HepG2 (cell line): ENCODE results near the gene RDH14. TPM values are rescaled to one million over a fixed set of nuclear protein-coding genes. Genes with fewer than 3 reads are reported as not detected.
A peak's percentile ranks its signal among the peaks of the same experiment; 100 is the strongest.

ENCODE experiments used
- DNMT1 ChIP-seq: sonication (generic); formaldehyde crosslinking; IDR thresholded peaks from 2 replicates; pipeline ENCODE4 v1.5.1; 2020; ENCODE audit warnings: mild to moderate bottlenecking, missing genetic modification reagents
- DNMT3B ChIP-seq: conservative IDR thresholded peaks from 2 replicates; pipeline ENCODE4 v1.6.1; 2016; ENCODE audit warnings: missing biosample characterization, control low read depth
- DR1 ChIP-seq: sonication (generic); formaldehyde crosslinking; IDR thresholded peaks from 2 replicates; pipeline ENCODE4 v1.8.0; 2021; ENCODE audit warnings: mild to moderate bottlenecking, missing genetic modification reagents, inconsistent platforms
- E2F1 ChIP-seq: sonication (generic); formaldehyde crosslinking; IDR thresholded peaks from 2 replicates; pipeline ENCODE4 v1.5.0; 2020; ENCODE audit warnings: missing genetic modification reagents
- HNRNPK ChIP-seq: fragments of 200-400 bp; formaldehyde crosslinking; IDR thresholded peaks from 2 replicates; pipeline ENCODE4 v1.6.1; 2018; ENCODE audit warnings: low read length, low read depth, moderate library complexity, mild to moderate bottlenecking; ENCODE audit not compliant: poor library complexity, severe bottlenecking
- KDM6A ChIP-seq: IDR thresholded peaks from 2 replicates; pipeline ENCODE4 v1.6.1; 2016; ENCODE audit warnings: low read depth
- MZF1 ChIP-seq: sonication (generic); formaldehyde crosslinking; IDR thresholded peaks from 2 replicates; pipeline ENCODE4 v1.8.1; 2023; ENCODE audit warnings: mild to moderate bottlenecking, missing genetic modification reagents, borderline replicate concordance
- SMAD3 ChIP-seq: sonication (generic); formaldehyde crosslinking; IDR thresholded peaks from 2 replicates; pipeline ENCODE4 v1.4.0; 2020; ENCODE audit warnings: missing genetic modification reagents
- USF2 ChIP-seq, 2 experiments: sonication (generic) in 1 of 2; formaldehyde crosslinking in 1 of 2; IDR thresholded peaks; 2 replicates each; pipeline versions ENCODE4 v1.5.1 to v1.6.1; 2011 to 2020; ENCODE audit warnings: borderline replicate concordance in 1 of 2, low read depth in 1 of 2, low read length in 1 of 2, mild to moderate bottlenecking in 1 of 2, missing genetic modification reagents in 1 of 2, moderate library complexity in 1 of 2
- YEATS2 ChIP-seq: sonication (generic); formaldehyde crosslinking; IDR thresholded peaks from 2 replicates; pipeline ENCODE4 v1.4.0; 2020; ENCODE audit warnings: missing genetic modification reagents, borderline replicate concordance
- ZBTB8A ChIP-seq: sonication (generic); formaldehyde crosslinking; IDR thresholded peaks from 2 replicates; pipeline ENCODE4 v1.4.0; 2020; ENCODE audit warnings: mild to moderate bottlenecking, low read depth, missing genetic modification reagents, borderline replicate concordance
- ZFP36L1 ChIP-seq: sonication (generic); formaldehyde crosslinking; IDR thresholded peaks from 2 replicates; pipeline ENCODE4 v1.8.0; 2022; ENCODE audit warnings: mild to moderate bottlenecking, missing genetic modification reagents, moderate library complexity
- ZFP36L2 ChIP-seq: sonication (generic); formaldehyde crosslinking; IDR thresholded peaks from 2 replicates; pipeline ENCODE4 v1.4.0; 2020; ENCODE audit warnings: missing genetic modification reagents
- ZNF546 ChIP-seq: sonication (generic); formaldehyde crosslinking; conservative IDR thresholded peaks from 2 replicates; pipeline ENCODE4 v1.8.1; 2023; ENCODE audit warnings: mild to moderate bottlenecking, missing genetic modification reagents
- ZNF609 ChIP-seq: sonication (generic); formaldehyde crosslinking; IDR thresholded peaks from 2 replicates; pipeline ENCODE4 v1.4.0; 2020; ENCODE audit warnings: mild to moderate bottlenecking, missing genetic modification reagents, borderline replicate concordance
- ZNF768 ChIP-seq: sonication (generic); formaldehyde crosslinking; IDR thresholded peaks from 2 replicates; pipeline ENCODE4 v1.4.0; 2020; ENCODE audit warnings: missing genetic modification reagents
- ZSCAN21 ChIP-seq: sonication (generic); formaldehyde crosslinking; IDR thresholded peaks from 2 replicates; pipeline ENCODE4 v1.8.0; 2022; ENCODE audit warnings: mild to moderate bottlenecking, missing genetic modification reagents, moderate library complexity, borderline replicate concordance
- polyA plus RNA-seq, 8 experiments: library from polyadenylated mRNA; depleted of rRNA in 3 of 8; stranded (reverse) in 7 of 8; unstranded in 1 of 8; fragments of >200 nt; fragmentation: Illumina TruSeq in 4 of 8; extraction: Trizol in 4 of 8; gene quantifications; 2 replicates each; pipeline versions ENCODE4 v1.2.1 to v1.2.3, GENCODE V29; 2011 to 2016; ENCODE audit warnings: low read depth in 4 of 8, missing spikeins in 1 of 8, mixed read lengths in 1 of 8; ENCODE audit not compliant: insufficient read depth in 1 of 8
- total RNA-seq, 5 experiments: library from RNA; depleted of rRNA; stranded (reverse); fragments of >200 nt; fragmentation: Illumina TruSeq; extraction: Trizol; gene quantifications; 2 replicates each; pipeline ENCODE4 v1.2.3, GENCODE V29; 2016; ENCODE audit warnings: low read depth in 1 of 5
- TF ChIP-seq, protein P1 (sequence below): sonication (generic); formaldehyde crosslinking; IDR thresholded peaks from 2 replicates; pipeline ENCODE4 v1.8.0; 2022; ENCODE audit warnings: missing genetic modification reagents, mild to moderate bottlenecking, inconsistent platforms, borderline replicate concordance
- TF ChIP-seq, protein P2 (sequence below): sonication (generic); formaldehyde crosslinking; IDR thresholded peaks from 2 replicates; pipeline ENCODE4 v1.5.1; 2020; ENCODE audit warnings: mild to moderate bottlenecking, moderate library complexity, missing genetic modification reagents

RDH14 gene
- total and polyA plus RNA-seq, 2 of the 13 experiments (the other 11 are each of a cell fraction or from before 2014, with no cell fraction given), result 27.4 to 39.9 TPM

GRCh38 chr2:18560797-18561085 lies 288 bp upstream of the RDH14 start (continued):
- TF ChIP-seq ZNF609 (CRISPR knock-in tag), result 0 out of 2 replicates have a peak, but pooled peaks have one; percentile 0
- TF ChIP-seq KDM6A (CRISPR knock-in tag), result no peak
- peak; percentile 52; the same call in 1 of the 2 replicates for TF ChIP-seq ZBTB8A
- TF ChIP-seq, protein P1, sequence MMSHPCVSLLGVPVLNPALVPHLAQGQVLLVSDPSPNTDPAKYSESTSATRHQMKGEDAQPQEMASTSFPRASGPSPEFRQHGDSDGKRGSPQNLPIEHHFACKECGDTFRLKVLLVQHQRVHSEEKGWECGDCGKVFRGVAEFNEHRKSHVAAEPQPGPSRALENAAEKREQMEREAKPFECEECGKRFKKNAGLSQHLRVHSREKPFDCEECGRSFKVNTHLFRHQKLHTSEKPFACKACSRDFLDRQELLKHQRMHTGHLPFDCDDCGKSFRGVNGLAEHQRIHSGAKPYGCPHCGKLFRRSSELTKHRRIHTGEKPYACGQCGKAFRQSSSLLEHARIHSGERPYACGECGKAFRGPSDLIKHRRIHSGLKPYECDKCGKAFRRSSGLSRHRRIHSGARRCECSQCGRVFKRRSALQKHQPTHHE (CRISPR knock-in tag), result peak; percentile 8; the same call in 1 of the 2 replicates
- no peak for TF ChIP-seq USF2 (IDR thresholded peaks at IDR 0.05; ENCODE audit: low read depth, low read length)
- TF ChIP-seq USF2 (CRISPR knock-in tag; IDR thresholded peaks at IDR 0.05; ENCODE audit: borderline replicate concordance), result peak; percentile 19; the same call in 1 of the 2 replicates
- TF ChIP-seq ZFP36L2, result no peak
- TF ChIP-seq ZSCAN21 (CRISPR knock-in tag), result no peak
- TF ChIP-seq DNMT1 (CRISPR knock-in tag), result no peak
- TF ChIP-seq SMAD3 (CRISPR knock-in tag), result no peak
- TF ChIP-seq, protein P2, sequence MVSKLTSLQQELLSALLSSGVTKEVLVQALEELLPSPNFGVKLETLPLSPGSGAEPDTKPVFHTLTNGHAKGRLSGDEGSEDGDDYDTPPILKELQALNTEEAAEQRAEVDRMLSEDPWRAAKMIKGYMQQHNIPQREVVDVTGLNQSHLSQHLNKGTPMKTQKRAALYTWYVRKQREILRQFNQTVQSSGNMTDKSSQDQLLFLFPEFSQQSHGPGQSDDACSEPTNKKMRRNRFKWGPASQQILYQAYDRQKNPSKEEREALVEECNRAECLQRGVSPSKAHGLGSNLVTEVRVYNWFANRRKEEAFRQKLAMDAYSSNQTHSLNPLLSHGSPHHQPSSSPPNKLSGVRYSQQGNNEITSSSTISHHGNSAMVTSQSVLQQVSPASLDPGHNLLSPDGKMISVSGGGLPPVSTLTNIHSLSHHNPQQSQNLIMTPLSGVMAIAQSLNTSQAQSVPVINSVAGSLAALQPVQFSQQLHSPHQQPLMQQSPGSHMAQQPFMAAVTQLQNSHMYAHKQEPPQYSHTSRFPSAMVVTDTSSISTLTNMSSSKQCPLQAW (CRISPR knock-in tag), result peak; percentile 23; the same call in 1 of the 2 replicates
- TF ChIP-seq HNRNPK, result no peak
- TF ChIP-seq DNMT3B (CRISPR knock-in tag), result 0 out of 2 replicates have a peak, but pooled peaks have one; percentile 54
- no peak for TF ChIP-seq MZF1 (CRISPR knock-in tag)
- TF ChIP-seq ZNF768 (CRISPR knock-in tag), result no peak
- peak; percentile 25; the same call in 1 of the 2 replicates for TF ChIP-seq YEATS2 (CRISPR knock-in tag)
- peak; percentile 38 for TF ChIP-seq DR1
- no peak for TF ChIP-seq E2F1 (CRISPR knock-in tag)
- TF ChIP-seq ZFP36L1, result peak; percentile 22; the same call in 1 of the 2 replicates
- no peak for TF ChIP-seq ZNF546 (CRISPR knock-in tag)
